ENCODE results near the gene MED9.
"Not testable (repeated sequence)": the region's sequence is repeated elsewhere in the genome, so short reads cannot be mapped to it uniquely, and the experiment has no call there.

The MED9 gene, protein sequence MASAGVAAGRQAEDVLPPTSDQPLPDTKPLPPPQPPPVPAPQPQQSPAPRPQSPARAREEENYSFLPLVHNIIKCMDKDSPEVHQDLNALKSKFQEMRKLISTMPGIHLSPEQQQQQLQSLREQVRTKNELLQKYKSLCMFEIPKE

DNA sequence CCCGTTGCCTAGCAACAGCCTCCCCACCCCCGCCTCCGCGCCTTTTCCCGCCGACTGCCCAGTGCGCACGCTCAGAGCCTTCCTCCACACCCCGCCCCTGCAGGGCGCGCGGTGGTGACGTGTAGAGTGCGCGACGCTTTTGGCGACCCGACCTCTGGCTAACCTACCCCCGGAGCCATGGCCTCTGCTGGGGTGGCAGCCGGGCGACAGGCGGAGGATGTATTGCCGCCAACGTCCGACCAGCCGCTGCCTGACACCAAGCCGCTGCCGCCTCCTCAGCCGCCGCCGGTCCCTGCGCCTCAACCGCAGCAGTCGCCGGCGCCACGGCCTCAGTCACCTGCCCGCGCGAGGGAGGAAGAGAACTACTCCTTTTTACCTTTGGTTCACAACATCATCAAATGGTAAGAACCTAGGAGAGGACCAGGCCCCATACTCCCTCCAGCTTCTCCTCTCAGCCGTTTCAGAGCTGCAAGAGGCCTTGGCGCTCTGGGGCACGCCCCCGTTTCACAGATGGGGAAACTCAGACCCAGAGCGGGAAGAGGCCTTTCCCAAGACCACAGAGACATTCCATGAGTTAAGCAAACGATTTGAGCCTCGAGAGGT, at the start of gene MED9:
Gene MED9 (plus strand): TSS at position 136 of the 603 bp plus-strand sequence. CDS start 42 bp downstream, at position 178.
- DNase-seq (ENCODE audit: low read depth in 2 of 3, low spot score in 2 of 3) = peak; percentile 85 to 97 (median 97)

DNA sequence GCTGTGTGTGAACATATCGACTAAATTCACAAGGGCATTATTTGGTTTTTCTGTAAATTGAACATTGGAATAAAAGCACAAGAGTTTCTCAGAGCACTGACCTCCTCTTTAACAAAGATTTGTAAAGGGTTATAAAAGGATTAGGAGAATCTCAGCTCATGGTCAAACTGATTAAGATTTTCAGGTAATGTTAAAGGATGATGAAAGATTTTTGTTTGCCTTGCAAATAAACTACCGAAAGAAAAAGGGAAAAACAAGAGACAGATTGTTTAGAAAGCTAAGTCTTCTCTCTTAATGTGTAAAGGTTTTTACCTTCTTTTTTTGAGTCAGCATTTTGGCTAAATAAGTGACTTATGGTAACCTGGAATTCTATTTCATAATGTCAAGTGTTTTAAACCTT, 47.6 kb upstream of the MED9 start:
- DNase-seq (ENCODE audit: low read depth in 2 of 3, low spot score in 2 of 3) = no peak

DNA sequence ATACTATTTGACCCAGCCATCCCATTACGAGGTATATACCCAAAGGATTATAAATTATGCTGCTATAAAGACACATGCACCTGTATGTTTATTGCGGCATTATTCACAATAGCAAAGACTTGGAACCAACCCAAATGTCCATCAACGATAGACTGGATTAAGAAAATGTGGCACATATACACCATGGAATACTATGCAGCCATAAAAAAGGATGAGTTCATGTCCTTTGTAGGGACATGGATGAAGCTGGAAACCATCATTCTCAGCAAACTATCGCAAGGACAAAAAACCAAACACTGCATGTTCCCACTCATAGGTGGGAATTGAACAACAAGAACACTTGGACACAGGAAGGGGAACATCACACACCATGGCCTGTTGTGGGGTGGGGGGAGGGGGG, 45.9 kb upstream of the MED9 start:
- not testable (repeated sequence) for DNase-seq (ENCODE audit: low read depth in 2 of 3, low spot score in 2 of 3)

DNA sequence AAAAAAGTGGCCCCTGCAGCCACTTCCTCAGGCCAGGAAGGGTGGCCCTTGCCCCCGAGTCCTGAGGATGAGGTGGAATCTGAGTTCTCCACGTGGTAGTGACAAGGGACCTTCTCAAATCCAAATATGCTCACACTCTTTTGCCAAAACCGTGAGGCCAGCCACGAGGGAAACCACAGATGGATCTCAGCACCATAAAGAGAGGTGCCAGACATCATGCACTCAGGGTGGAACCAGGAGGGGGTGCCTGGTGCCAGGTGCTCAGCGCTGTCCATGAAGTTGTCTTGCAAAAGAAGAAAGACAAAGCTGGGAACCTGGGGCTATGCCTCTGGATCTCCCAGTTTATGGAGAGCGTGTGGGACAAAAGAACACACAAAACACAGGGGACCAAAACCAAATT, 45.2 kb upstream of the MED9 start:
- DNase-seq (ENCODE audit: low read depth in 2 of 3, low spot score in 2 of 3) = no peak

DNA sequence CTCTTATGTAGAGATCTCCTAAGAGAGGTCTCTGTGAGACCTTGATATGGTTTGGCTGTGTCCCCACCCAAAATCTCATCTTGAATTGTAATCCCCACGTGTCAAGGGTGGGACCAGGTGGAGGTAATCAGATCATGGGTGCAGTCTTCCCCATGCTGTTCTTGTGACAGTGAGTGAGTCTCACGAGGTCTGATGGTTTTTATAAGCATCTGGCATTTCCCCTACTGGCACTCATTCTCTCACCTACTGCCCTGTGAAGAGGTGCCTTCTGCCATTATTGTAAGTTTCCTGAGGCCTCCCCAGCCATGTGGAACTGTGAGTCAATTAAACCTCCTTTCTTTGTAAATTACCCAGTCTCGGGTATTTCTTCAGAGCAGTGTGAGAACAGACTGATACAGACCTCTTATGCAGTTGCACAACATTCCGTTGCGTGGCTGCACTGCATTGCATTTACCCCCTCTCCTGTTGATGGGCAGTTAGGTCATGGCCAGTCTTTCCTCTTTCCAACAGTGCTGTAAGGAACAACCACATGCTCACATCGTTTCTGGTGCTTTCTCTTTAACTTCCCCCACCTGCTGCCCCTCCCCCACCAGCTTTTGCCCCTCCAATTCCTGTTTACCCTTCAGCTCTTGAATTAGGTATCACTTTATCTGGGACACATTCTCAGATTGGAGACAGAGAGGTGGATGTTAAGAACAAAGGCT, 43.6 kb upstream of the MED9 start:
- no peak for DNase-seq (ENCODE audit: low read depth in 2 of 3, low spot score in 2 of 3)

DNA sequence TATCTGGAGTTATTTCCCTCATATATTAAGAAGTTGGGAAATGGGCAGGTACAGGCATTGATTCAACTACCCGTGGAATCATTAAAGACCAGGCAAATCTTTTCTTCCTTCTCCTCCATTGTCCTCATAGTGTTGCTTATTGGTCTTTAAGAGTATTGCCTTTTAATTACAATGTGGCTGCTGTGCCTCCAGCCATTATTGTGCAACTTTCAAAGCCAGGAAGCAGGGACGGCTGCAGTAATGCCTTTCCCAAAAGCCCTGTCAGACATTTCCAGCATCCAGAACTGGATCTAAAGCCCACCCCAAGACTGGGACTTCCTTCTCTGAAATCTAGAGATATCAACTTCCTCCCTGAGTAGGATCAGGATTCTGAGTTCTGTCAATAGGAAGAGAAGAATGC, 42.3 kb upstream of the MED9 start:
- no peak for DNase-seq (ENCODE audit: low read depth in 2 of 3, low spot score in 2 of 3)

DNA sequence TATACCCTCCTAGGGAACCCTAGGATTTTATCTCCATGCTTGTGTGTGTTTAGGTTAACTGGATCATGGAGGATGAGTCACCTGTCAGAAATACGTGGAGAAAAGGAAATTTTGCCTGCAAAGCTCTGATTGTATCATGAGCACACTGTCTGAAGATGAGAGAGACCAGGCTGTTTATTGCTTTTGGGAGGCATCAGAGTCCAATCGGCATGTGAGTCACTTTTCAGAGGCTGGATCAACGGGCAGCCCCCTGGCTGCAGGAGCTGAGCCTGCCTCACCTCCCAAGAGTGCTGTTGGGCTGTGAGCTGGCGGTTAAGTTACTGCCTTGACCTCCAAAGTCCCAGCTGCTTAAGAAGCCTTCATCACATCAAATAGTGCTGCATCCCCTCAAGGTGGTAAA, 41.5 kb upstream of the MED9 start:
- no peak for DNase-seq (ENCODE audit: low read depth in 2 of 3, low spot score in 2 of 3)

DNA sequence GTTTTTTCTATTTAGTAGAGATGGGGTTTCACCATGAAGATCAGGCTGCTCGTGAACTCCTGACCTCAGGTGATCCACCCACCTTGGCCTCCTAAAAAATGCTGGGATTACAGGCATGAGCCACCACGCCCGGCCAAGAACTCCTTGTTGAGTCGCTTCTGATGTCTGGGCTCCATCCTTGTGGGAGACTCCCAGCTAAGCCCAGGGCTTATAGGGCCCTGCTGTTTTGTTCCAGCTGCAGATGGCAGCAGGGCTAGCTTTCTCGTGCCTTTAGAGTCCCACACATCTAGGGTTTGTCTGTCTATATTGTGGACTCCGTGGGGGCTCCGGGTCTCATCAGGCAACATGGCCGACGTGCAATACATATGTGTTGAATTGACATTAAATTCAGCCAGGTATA, 39.3 kb upstream of the MED9 start:
- DNase-seq (ENCODE audit: low read depth in 2 of 3, low spot score in 2 of 3) = no peak

DNA sequence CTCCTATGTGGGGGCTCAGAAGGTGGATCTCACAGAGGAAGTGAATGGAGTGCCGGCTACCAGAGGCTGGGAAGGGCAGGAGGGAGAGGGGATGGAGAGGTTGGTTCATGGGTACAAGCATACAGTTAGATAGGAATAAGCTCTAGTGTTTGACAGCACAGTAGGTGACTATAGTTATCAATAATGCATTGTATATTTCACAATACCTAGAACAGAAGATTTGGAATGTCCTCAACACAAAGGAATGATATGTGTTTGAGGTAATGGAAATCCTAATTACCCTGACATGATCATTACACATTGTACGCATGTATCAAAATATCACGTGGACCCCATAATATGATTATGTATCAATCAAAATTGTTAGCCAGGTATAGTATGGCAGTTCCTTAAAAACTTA, 38.9 kb upstream of the MED9 start:
- no peak for DNase-seq (ENCODE audit: low read depth in 2 of 3, low spot score in 2 of 3)

DNA sequence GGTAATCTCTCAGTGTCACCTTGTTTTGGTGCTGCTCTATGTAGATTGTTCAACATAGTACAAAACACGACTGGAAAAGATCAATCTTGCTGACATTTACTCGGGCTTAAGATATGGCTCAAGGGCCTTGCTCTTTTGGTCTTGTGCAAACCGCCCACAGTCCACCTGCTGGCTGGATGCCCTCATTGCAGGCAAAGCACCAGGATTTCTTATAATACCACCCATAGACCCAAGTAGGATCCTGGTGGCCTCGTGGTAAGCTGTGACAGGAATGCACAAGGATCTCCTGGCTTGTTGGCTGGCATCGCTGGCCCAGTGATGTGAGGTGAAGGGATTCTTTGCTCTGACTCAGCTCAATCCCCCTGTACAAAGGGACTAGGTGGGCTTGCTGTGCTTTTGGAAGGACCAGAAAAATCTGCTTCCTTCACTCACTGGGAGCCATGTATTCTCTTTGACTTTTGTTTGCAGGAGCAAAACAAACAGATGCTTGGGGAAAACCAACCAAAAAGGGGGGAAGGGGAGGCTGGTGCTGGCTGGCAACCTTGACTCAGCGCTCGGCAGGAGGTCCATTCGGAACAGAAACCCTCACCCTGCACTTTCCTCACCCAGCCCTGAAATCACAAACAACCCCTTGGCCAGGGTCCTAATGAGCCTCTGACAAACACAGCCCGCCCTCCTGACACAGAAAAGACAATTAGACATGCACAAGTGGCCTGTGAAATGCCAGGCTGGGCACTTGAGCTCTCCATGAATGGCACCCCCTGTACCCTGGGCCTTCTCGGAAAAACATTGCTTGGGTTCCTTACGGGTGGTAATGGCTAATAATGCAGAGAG, 36.6 kb upstream of the MED9 start:
- DNase-seq (ENCODE audit: low read depth in 2 of 3, low spot score in 2 of 3) = peak; percentile 48 to 57 (median 57)

DNA sequence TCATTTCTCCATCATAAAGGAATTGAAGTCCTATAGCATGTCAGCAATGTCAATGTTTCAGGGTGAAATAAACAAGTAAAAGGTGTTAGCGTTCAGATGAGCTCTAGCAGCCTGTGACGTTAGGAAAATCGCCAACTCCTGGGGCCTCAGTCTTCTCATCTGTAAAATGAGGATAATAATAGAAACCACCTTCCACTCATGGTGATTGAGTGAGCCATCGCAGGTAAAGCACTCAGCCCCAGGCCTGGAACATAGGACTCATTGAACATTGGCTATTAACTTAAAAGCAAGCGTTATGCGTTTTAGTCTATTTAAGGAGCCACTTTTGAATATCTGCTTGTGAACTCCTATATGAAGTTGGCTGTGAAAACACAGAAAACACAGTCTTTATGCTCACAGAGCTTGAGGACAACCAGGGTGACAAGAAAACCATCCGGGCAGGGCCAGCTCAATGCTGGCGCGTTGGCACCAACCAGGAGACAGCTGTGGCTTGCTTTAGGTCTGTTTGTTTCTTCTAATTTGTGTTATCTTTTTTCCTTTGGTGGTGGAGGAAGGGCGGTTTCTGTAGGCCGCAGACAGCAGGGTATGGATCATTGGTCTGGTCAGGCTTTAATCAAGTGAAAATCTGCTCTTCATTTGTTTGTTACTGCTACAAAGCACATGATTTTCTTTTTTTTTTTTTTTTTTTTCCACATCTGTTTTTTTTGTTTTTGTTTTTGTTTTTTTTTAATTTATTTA, 35.7 kb upstream of the MED9 start:
- DNase-seq (ENCODE audit: low read depth in 2 of 3, low spot score in 2 of 3) = no peak

DNA sequence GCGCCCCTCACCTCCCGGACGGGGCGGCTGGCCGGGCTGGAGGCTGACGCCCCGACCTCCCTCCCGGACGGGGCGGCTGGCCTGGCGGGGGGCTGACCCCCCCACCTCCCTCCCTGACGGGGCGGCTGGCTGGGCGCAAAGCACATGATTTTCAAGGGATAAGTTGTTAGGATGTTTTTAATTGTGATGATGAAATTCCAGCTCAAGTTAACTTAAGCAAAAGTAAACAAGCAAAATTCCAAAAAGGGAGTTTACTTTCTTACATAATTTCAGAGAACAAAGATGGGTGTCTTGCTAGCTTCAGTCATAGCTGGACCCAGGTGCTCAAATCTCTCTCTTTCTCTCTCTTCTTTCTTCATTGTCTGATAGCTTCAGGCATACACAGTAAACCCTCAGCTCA, 33.6 kb upstream of the MED9 start:
- DNase-seq (ENCODE audit: low read depth in 2 of 3, low spot score in 2 of 3) = no peak

DNA sequence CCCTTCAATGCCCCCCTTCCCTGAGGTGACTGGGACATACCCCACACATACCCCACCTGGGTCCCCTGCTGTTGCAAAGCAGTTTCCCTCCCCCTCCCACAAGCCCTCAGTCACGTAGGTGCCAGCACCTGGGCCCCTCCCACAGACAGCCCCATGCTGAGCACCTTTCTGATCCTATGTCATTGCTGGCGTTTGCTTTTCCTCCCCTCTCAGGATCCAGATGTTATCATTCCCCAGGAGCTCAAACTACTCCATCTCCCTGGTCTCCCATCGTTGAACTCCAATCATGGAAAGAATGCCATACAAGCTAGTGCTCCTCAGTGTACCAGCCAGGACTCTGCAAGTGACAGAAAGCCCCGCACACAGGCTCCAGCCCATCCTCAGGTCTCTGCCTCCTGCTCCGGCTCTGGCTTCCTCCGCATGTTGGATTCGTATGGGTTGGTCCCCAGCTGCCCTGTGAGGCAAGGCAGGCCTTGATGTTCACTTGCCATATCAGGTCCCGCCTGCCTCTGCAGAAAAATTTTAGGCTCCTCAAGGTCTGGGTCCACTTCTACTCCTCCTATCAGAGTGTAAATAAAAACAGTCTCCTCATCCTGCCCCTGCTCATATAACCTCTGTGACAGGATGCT, 31.4 kb upstream of the MED9 start:
- no peak for DNase-seq (ENCODE audit: low read depth in 2 of 3, low spot score in 2 of 3)

DNA sequence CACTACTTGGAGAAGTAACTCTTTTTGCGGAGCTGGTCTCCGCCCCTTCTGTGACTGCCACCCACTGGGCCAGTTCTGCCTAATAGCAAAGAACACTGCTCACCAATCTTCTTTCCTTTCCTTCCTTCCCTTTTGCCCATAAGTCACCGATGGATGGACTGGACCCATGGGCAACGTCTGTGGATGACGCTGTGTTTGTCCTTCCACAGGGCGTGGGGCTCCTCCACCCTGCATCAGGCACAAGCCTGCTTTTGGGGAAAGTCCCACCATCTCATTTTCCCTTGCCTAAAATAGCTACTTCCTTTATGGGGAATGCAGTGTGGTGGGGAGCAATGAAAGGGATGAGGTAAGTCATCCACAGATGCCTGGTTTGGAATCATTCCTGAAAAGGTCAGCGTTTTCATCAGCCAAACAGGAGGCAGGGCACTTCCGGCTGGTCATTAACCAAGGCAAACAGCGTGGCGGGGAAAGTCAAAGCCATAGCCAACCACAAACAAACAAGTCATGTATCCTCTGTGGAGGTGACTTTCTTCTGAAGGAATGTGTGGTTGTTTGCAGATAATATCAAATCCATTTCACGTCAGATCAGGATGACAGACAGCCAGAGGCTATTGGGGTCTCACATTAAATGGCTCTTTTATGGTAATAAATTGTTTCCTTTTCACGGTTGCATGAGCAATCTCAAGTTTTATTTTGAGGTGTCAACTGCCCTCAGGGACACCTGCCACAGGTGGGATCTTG, 30.7 kb upstream of the MED9 start:
- no peak for DNase-seq (ENCODE audit: low read depth in 2 of 3, low spot score in 2 of 3)

DNA sequence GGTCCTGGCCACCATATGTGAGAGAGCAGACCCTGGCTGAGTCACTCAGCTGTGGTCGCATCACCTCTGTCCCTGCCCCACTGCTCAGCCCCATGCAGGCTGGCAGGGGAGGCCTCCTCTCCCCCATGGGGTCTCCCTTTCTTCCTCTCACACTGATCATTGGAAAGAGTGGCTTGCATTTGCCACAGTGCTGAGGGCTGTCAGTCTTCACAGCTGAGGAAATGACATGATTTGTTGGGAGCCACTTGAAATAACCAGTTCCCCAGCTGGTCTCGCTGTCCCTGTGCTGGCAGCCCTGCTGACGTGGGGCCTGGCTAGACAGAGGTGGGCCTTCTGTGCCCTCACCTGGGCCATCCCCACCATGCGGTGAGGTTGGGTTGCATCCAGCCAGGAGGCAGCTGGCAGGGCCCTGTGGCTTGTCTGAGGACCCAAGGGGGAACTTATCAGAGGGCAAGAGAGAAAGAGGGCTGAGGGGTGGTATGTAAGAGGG, 30.1 kb upstream of the MED9 start:
- DNase-seq (ENCODE audit: low read depth in 2 of 3, low spot score in 2 of 3) = no peak

DNA sequence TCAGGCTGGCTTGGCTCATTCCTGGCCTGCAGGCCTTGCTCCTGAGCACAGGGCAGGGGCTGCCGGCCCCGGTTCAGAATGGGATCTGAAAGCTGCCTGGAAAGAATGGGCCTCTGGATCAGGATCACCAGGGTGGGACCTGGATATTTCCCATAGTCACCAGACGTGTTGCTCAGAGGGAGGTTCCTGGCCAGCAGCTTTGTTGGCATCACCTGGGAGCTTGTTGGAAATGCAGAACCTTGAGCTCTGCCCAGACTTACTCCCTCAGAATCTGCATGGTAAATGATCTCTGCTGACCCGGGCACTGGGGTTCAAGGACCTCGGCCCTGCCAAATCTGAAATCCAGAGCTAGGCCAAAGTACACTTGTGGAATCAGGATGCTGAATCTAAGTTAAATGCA, 29.5 kb upstream of the MED9 start:
- no peak for DNase-seq (ENCODE audit: low read depth in 2 of 3, low spot score in 2 of 3)

DNA sequence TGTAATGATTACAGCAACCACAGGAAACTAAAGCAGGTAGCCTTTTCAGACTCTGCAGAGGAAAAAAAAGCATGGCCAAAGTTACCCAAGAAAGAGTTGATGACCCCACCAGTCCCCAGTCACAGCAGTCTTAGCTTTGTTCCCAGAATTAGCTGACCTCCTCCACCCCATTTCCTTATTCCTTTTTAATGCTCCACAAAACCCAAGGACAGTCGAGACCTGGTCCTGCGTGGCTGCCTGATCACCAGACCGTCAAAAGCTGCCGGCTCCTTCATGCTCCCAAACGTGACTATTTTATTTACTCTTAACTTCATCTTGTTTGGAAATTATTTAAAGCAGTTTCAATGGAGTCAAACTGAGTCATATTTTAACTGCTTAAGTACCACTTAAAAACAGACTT, 28.7 kb upstream of the MED9 start:
- no peak for DNase-seq (ENCODE audit: low read depth in 2 of 3, low spot score in 2 of 3)

DNA sequence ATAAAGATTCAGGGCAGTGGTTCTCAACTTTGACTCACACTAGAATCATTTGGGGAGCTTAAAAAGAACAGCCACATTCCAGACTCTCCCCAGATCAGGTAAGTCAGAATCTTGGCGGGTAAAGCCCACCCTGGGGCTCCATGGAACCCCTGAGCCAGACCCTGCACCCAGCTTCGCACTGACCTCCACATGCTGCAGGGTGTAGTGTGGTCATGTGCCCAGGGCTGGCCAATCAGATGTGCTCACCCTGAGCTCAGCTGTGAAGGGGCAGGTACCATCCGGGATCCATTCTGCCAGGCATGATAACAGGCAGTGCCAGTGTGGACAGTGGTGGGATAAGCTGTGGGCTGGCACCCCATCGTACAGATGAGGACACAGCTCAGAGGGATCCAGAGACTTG, 28.1 kb upstream of the MED9 start:
- DNase-seq (ENCODE audit: low read depth in 2 of 3, low spot score in 2 of 3) = no peak

DNA sequence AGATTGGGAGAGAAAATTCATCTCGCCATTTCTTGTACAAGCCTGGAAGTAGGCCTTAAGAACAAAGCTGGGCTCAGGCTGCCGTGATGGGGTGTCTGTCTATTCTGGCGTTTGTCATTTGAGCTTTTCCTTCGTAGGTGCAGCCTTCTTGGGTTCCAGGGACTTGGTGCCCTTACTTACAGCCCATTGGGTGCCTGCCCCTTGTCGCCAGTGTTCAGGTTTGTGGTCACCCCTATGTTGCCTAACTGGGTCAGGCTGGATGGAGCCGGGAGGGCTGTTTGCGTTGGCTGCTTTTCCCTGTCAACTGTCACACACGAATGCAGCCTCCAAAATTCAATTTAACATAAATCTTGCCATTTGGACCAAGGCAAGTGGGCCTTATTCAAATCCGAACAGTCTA, 23.7 kb upstream of the MED9 start:
- no peak for DNase-seq (ENCODE audit: low read depth in 2 of 3, low spot score in 2 of 3)

DNA sequence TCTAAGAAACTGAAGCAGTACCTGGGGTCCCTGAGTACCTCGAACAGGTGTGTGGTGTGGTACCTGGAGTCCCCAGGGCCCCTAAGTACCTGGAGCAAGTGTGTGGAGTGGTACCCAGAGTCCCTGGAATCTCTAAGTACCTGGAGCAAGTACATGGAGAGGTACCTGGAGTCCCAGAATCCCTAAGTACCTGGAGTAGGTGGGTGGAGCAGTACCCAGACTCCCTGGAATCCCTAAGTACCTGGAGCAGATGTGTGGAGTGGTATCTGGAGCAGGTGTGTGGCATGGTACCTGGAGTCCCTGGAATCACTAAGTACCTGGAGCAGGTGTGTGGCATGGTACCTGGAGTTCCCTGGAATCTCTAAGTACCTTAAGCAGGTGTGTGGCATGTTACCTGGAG, 22.5 kb upstream of the MED9 start:
- DNase-seq (ENCODE audit: low read depth in 2 of 3, low spot score in 2 of 3) = no peak
